ENCODE results near the gene LIN28B. TPM values are rescaled to one million over a fixed set of nuclear protein-coding genes. Genes with fewer than 3 reads are reported as not detected.

Gene LIN28B
- polyA plus RNA-seq, 1 donor from 2014 or later, result 19.1 TPM

DNA sequence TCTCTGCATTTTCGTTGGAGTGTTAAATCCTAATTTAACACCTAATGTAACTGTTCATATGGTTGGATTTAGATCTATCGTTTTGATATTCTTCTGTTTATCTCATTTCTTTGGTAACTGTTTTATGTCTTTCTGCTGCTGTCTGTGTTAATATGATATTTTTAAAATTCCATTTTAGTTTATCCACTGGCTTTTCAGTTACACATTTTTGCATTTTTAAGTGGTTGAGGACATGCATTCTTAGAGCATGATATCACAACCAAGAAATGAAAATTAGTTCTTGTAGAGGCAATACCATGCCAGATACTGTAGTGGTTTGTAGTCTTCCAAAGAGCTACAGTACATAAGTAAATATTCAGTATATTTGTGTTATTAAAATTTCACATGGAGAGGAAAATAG is 58.6 kb downstream of the LIN28B start:
- Histone ChIP-seq H3K4me2 (ENCODE audit: low read length) (no peak overlapping the region), H3K79me2 (replicated peaks; ENCODE audit: insufficient read depth, low read length) (peaks cover 64% of the 10 kb centered on the region), H3K4me3 (ENCODE audit: low read length) (no peak overlapping the region), H3K27ac (ENCODE audit: low read length) (no peak overlapping the region), H3K27me3 (ENCODE audit: insufficient read depth, low read depth, low read length) (no peaks in the 10 kb centered on the region), H2AFZ (ENCODE audit: low read depth, low read length) (no peak overlapping the region), H4K20me1 (ENCODE audit: insufficient read depth) (no peaks in the 10 kb centered on the region), H3K9me3 (ENCODE audit: low read length) (no peaks in the 10 kb centered on the region), H3K9ac (ENCODE audit: low read length) (no peak overlapping the region), H3K9me2 (ENCODE audit: insufficient read depth, low read length) (no peaks in the 10 kb centered on the region), H3F3A (ENCODE audit: insufficient read depth, low read length, poor library complexity, severe bottlenecking) (no peaks in the 10 kb centered on the region), H3K36me3 (ENCODE audit: insufficient read depth, low read length) (no peaks in the 10 kb centered on the region)
- no peak for TF ChIP-seq EZH2 (IDR thresholded peaks at IDR 0.05; ENCODE audit: borderline replicate concordance, insufficient read depth, low read length, poor library complexity, severe bottlenecking)
- TF ChIP-seq TAF1 (IDR thresholded peaks at IDR 0.05; ENCODE audit: low read depth), result no peak
- TF ChIP-seq EP300 (conservative IDR thresholded peaks at IDR 0.05; ENCODE audit: poor library complexity, severe bottlenecking), result no peak
- no peak for TF ChIP-seq CTCF (IDR thresholded peaks at IDR 0.05; ENCODE audit: poor library complexity, severe bottlenecking)
- no peak for TF ChIP-seq SMC3 (conservative IDR thresholded peaks at IDR 0.05; ENCODE audit: poor library complexity)
- no peak for TF ChIP-seq RAD21 (conservative IDR thresholded peaks at IDR 0.05)
- TF ChIP-seq POLR2AphosphoS5 (IDR thresholded peaks at IDR 0.05), result no peak
- no peak for TF ChIP-seq MXI1 (conservative IDR thresholded peaks at IDR 0.05; ENCODE audit: poor library complexity, severe bottlenecking)
- TF ChIP-seq, protein P1, sequence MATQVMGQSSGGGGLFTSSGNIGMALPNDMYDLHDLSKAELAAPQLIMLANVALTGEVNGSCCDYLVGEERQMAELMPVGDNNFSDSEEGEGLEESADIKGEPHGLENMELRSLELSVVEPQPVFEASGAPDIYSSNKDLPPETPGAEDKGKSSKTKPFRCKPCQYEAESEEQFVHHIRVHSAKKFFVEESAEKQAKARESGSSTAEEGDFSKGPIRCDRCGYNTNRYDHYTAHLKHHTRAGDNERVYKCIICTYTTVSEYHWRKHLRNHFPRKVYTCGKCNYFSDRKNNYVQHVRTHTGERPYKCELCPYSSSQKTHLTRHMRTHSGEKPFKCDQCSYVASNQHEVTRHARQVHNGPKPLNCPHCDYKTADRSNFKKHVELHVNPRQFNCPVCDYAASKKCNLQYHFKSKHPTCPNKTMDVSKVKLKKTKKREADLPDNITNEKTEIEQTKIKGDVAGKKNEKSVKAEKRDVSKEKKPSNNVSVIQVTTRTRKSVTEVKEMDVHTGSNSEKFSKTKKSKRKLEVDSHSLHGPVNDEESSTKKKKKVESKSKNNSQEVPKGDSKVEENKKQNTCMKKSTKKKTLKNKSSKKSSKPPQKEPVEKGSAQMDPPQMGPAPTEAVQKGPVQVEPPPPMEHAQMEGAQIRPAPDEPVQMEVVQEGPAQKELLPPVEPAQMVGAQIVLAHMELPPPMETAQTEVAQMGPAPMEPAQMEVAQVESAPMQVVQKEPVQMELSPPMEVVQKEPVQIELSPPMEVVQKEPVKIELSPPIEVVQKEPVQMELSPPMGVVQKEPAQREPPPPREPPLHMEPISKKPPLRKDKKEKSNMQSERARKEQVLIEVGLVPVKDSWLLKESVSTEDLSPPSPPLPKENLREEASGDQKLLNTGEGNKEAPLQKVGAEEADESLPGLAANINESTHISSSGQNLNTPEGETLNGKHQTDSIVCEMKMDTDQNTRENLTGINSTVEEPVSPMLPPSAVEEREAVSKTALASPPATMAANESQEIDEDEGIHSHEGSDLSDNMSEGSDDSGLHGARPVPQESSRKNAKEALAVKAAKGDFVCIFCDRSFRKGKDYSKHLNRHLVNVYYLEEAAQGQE (IDR thresholded peaks at IDR 0.05; ENCODE audit: borderline replicate concordance), result no peak

DNA sequence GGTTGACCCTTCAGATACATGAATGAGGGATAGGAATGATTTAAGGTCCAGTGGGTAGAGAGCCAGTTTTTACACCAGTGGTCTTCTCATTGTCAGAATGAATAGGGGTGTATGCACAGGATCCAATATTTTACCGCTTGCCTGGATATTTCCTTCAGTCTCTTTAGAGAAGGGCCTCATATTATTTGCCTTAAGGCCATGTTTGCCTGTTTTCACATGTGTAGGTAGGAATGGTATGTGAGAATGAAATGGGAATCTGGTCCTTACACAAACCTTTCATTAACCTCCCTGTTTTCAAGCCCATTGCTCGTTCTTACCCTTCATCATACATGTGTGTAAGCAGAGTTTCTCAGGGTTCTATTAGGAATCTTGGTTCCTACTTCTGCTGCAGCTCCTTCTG is 62.4 kb downstream of the LIN28B start:
- Histone ChIP-seq H3K4me2 (ENCODE audit: low read length) (no peak overlapping the region), H3K27me3 (ENCODE audit: insufficient read depth, low read depth, low read length) (no peaks in the 10 kb centered on the region), H4K20me1 (ENCODE audit: insufficient read depth) (no peaks in the 10 kb centered on the region), H3K27ac (ENCODE audit: low read length) (no peak overlapping the region), H3K9ac (ENCODE audit: low read length) (no peak overlapping the region), H3K9me2 (ENCODE audit: insufficient read depth, low read length) (no peaks in the 10 kb centered on the region), H3F3A (ENCODE audit: insufficient read depth, low read length, poor library complexity, severe bottlenecking) (no peaks in the 10 kb centered on the region), H3K79me2 (replicated peaks; ENCODE audit: insufficient read depth, low read length) (peaks cover 64% of the 10 kb centered on the region), H3K36me3 (ENCODE audit: insufficient read depth, low read length) (no peaks in the 10 kb centered on the region), H2AFZ (ENCODE audit: low read depth, low read length) (no peak overlapping the region), H3K9me3 (ENCODE audit: low read length) (no peaks in the 10 kb centered on the region), H3K4me3 (ENCODE audit: low read length) (no peak overlapping the region)
- TF ChIP-seq RAD21 (conservative IDR thresholded peaks at IDR 0.05), result no peak
- TF ChIP-seq EZH2 (IDR thresholded peaks at IDR 0.05; ENCODE audit: borderline replicate concordance, insufficient read depth, low read length, poor library complexity, severe bottlenecking), result no peak
- TF ChIP-seq EP300 (conservative IDR thresholded peaks at IDR 0.05; ENCODE audit: poor library complexity, severe bottlenecking), result no peak
- no peak for TF ChIP-seq POLR2AphosphoS5 (IDR thresholded peaks at IDR 0.05)
- TF ChIP-seq CTCF (IDR thresholded peaks at IDR 0.05; ENCODE audit: poor library complexity, severe bottlenecking), result no peak
- TF ChIP-seq, protein P1 (IDR thresholded peaks at IDR 0.05; ENCODE audit: borderline replicate concordance), result no peak
- no peak for TF ChIP-seq SMC3 (conservative IDR thresholded peaks at IDR 0.05; ENCODE audit: poor library complexity)
- TF ChIP-seq TAF1 (IDR thresholded peaks at IDR 0.05; ENCODE audit: low read depth), result no peak
- TF ChIP-seq MXI1 (conservative IDR thresholded peaks at IDR 0.05; ENCODE audit: poor library complexity, severe bottlenecking), result no peak

Measured in neural cell (in vitro differentiated cells).